Activated CD4-positive, alpha-beta T cell treated with anti-CD3 and anti-CD28 coated beads, Interleukin-2, Interleukin-6, amounts not matched to agents 100 ng/mL and 50 ng/mL, durations not matched to agents 16 hours and 8 hours (primary cell): ENCODE results near the gene CD70.
A peak's percentile ranks its signal among the peaks of the same experiment; 100 is the strongest.
"Not testable (repeated sequence)": the region's sequence is repeated elsewhere in the genome, so short reads cannot be mapped to it uniquely, and the experiment has no call there.

Source experiments
- DNase-seq: peaks from one replicate; pipeline ENCODE4 v3.0.0-alpha.2; 2020

CD70 gene

DNA sequence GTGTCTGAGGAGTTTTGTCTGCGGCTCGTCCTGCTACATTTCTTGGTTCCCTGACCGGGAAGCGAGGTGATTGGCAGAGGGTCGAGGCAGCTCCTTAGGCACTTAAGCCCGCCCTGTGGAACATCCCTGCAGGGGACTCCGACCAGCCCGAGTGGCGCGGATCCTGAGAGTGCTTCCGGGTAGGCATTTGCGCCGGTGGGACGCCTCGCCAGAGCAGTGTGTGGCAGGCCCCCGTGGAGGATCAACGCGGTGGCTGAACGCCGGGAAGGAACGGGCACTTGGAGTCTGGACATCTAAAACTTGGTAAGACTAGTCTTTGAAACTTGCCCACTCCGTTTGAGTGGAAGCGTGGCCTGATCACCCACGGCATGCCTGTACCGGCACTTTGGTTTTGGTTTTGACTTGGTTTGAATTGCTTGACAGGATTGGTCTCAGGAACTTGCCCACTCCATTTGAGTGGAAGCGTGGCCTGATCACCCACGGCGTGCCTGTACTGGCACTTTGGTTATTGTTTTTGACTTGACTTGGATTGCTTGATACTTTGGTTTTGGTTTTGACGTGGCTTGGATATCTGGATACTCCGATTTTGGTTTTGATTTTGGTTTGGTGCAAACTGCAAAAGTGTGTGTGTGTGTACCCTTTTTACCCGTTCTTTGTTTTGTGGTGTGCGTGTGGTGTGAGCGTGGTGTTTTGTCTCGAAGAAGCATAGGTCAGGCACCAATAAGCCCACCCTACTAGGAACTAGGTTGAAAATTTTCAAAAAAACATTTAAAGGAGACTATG is 6.7 kb upstream of the CD70 start:
- peak; percentile 54 for DNase-seq

DNA sequence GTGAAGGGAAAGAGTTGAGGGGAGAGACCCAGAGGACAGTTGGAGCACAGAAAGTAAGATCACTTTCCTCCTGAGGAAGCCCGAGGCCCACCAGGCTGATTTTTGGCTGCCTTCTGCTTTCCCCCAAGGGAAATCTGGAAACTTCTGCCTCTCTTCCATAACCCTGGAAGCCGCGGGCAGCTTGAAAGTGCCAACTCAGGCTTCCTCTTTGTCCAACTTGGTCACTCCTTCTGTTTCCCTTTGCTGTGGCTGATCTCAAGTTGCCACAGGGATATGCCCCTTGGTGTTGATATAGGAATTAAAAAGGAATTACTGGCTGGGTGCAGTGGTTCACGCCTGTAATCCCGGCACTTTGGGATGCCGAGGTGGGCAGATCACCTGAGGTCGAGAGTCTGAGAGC is 5.7 kb upstream of the CD70 start:
- DNase-seq = no peak

DNA sequence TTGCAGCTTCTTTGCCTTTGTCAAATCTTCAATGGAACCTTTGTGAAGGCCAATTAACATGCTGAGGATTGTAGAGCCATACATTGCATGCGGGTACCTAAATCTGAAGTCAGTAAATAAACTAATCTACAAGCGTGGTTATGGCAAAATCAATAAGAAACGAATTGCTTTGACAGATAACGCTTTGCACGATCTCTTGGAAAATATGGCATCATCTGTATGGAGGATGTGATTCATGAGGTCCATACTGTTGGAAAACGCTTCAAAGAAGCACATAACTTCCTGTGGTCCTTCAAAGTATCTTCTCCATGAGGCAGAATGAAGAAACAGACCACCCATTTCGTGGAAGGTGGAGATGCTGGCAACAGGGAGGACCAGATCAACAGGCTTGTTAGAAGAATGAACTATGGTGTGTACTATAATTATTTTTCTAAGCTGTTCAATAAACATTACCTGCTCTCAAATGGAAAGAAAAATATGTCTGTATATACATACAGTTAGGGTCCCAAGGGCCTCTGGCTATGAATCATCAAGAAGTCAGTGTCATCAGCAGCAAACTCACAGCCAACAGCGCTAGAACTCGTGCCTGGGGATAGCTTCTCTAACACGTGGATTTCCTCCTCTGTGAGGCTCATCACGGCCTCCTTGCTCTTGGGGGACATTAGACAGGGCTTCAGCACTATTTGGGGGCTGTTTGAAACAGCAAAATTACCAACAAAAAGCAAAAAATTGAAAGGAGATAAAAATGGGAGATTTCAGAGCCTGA is 2.9 kb upstream of the CD70 start:
- peak; percentile 64 for DNase-seq

- no peak for DNase-seq
Measured at GRCh38 chr19:6590258-6590826, 608 bp downstream of the CD70 start.

DNA sequence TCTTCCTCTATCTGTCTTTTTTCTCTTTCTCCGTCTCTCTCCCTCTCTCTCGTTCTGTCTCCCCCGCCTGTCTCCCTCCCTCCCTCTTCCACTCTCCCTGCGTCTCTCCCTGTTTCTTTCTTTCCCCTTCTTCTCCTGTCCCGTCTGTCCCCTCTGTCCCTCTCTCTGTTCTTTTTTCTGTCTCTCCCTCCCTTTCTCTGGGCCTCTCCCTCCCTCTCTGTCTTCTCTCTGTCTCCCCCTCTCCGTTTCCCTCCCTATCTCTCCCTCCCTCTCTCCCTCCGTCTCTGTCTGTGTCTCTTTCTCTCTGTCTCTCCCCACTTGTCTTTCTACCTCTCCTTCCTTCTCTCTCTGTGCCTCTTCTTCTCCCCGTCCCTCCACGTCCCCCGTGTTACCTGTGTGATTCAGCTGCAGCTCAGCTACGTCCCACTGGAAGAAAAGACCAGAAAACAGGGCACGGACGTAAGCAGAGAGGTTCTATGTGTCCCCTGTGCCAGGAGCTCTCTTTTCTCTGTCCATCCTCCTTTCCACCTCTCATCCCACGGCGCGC is 1.2 kb downstream of the CD70 start:
- no peak for DNase-seq

DNA sequence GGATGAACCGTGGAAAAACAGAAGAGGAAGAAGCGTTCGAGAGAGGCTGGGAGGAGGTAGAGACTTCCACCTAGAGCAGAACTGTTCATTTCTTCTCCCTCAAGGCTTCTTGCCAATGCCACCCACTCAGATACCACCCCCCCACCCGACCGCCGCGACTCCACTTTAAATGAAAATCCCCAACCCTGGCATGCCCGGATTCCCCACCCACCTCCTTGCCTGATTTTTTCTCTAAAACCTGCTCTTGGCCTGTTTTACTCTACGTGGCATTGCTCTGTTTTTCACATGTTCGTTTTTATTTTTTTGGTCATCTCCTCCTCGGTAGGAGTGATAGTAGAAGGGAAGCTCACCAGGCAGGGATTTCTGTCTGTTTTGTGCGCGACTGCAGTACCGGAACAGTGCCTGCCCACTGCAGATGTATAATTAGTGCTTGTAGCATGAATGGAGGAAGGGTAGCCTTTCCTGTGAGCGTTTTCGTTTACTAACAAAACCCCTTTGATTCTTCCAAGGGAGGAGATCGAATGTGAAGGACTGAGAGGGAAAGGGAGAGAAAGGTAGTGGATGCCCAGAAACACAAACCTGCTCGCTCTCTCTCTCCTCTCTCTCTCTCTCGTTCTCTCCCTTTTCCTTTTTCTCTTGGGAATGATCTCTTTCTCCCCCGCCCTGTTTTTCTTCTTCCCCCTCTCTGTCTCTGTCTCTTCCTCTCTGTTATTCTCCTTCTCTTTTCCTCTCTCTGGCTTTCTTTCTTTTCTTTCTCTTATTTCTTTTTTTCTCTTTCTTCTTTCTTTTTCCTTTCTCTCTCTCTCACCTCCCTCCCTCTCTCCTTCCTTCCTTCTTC is 2.2 kb downstream of the CD70 start:
- DNase-seq = no peak

GRCh38 chr19:6587998-6588507 is 2.9 kb downstream of the CD70 start:
- DNase-seq = no peak

GRCh38 chr19:6587093-6587820 is 3.7 kb downstream of the CD70 start:
- no peak for DNase-seq

- no peak for DNase-seq
Measured at GRCh38 chr19:6586726-6587092, 4.2 kb downstream of the CD70 start.

GRCh38 chr19:6586056-6586455 is 4.9 kb downstream of the CD70 start:
- DNase-seq = no peak

DNA sequence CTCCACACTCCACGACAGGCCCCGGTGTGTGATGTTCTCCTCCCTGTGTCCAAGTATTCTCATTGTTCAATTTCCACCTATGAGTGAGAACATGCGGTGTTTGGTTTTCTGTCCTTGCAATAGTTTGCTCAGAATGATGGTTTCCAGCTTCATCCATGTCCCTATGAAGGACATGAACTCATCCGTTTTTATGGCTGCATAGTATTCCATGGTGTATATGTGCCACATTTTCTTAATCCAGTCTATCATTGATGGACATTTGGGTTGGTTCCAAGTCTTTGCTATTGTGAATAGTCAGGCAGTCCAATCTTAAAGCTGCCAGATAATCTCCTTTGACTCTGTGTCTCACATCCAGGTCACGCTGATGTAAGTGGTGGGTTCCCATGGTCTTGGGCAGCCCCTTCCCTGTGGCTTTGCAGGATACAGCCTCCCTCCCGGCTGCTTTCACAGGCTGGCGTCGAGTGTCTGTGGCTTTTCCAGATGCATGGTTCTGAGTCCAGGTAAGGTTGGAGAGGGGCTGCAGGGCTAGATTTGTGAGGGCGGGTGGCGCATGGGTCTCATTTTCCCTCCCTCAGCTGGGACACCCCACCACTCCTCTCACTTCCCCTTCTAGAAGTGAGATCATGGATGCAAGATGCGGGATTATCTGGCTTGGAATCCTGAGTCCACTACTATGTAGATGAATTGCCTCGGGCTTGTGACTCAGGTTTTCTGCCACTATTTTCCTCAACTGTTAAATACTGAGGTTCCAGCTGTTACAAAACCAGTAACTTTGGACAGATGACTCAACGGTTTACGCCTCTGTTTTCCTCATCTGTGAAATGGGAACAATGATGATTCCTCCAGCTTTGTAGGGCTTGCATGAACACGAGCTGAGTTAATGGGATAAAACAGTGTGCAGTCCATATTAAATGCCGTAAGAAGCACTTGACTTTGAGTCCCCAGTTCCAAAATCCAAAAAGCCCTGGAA is 8.2 kb downstream of the CD70 start:
- not testable (repeated sequence) for DNase-seq

GRCh38 chr19:6580313-6580712 is 10.6 kb downstream of the CD70 start:
- DNase-seq = no peak

DNA sequence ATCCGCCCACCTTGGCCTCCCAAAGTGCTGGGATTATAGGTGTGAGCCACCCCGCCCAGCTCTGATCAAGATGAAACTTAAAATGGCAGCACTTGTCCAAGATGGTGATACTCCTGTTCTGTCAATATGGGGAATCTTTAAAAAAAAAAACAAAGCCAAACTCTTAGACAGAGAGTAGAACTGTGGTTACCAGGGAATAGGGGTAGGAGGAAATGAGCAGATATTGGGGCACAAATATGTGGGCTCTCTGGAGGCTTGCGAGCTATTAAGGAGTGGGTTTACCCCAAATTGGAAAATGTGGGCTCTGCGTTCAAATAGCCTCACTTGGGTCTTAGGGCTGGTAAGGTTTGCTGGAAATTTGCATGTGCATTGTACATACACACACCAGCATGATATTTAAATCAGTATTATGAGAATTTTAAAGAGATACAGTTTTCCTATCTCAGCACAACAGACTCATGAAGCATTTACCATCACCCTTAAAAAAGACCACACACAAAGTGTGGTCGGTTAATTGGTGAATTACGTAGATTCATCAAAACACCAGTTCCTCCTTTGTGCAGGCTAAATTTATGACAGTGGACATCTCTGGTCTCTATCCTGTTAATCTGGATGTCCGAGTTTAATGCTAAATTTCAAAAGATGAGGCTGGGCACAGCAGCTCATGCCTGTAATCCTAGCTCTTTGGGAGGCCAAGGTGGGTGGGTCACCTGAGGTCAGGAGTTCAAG is 11.3 kb downstream of the CD70 start:
- no peak for DNase-seq

DNA sequence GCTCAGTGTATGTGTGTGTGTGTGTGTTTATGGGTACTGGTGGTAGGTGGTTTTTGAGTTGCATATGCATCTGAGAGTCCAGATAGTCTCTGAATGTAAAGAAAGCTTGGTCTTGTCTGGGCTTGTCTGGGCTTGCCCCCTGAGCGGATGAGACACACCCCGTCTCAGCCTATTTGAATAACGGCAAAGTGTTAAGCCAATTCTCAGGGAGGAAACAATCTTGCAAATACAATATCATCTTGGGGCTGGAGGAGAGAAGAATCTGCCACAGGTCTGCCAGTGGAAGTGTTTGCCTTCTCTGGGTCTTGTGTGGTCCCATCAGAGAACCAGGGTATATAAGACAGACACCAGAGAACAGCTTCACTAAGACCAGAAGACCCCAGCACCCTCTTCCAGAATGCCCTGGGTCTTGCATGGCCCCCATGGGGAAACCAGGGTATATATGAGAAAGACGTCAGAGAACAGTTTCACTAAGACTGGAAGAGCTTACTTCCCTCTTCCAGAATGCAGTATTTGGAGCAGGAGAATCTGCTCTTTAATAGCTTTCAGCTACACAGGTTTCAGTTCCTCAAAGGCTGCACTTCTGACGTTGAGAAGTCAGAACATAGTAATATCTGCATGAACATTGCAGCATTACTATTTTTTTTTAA is 13.3 kb downstream of the CD70 start:
- DNase-seq = peak; percentile 29

DNA sequence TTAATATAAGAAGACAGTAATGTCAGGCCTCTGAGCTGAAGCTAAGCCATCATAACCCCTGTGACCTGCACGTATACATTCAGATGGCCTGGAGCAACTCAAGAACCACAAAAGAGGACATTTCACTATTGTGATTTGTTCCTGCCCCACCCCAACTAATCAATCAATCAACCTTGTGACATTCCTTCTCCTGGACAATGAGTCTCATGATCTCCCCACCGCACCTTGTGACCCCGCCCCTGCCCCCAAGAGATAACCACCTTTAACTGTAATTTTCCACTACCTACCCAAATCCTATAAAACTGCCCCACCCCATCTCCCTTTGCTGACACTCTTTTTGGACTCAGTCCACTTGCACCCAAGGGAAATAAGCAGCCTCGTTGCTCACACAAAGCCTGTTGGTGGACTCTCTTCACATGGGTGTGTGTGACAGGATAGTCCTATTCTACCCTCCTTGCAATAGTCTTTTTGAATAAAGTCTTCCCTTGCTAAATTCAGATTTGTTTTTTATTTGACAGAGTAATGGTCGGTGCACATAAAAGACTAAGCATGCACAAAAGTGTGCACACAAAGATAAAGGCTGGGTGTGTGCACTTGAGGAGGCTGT is 14.0 kb downstream of the CD70 start:
- no peak for DNase-seq

- DNase-seq = no peak
Measured at GRCh38 chr19:6573350-6573749, 17.6 kb downstream of the CD70 start.

- DNase-seq = no peak
Measured at GRCh38 chr19:6572217-6572616, 18.7 kb downstream of the CD70 start.

DNA sequence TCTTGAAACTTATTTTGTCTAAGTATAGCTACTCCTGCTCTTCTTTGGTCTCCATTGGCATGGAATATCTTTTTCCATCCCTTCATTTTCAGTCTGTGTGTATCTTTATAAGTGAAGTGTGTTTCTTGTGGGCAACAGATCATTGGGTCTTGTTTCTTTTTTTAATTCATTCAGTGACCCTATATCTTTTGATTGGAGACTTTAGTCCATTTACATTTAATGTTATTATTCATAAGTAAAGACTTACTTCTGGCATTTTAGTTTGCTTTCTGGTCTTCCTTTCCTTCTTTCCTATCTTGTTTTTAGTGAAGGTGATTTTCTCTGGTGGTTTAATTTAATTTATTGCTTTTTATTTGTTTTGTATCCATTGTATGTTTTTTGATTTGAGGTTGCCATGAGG is 19.8 kb downstream of the CD70 start:
- DNase-seq = no peak

DNA sequence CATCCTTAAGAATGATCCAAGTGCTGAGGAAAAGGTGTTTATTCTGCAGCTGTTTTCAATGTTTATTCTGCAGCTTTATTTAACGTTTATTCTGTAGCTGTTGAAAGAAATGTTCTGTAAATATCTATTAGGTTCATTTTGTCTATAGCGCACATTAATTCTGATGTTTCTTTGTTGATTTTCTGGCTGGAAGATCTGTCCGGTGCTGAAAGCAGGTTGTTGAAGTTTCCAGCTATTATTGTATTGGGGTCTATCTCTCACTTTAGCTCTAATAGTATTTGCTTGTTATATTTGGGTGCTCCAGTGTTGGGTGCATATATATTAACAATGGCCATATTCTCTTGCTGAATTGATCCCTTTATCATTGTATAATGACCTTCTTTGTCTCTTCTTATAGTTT is 20.2 kb downstream of the CD70 start:
- DNase-seq = no peak
